Femur (tissue), 1 donor: ENCODE data around the gene ZBED4.
"Not testable (repeated sequence)": the region's sequence is repeated elsewhere in the genome, so short reads cannot be mapped to it uniquely, and the experiment has no call there.

Experiments
- DNase-seq: peaks from one replicate; pipeline ENCODE4 v3.0.0-alpha.2; 2017

The ZBED4 gene

GRCh38 chr22:49827853-49828598 lies 25.6 kb upstream of the ZBED4 start, which contains the start of gene BRD1:
Gene BRD1, minus strand, starts transcription at chr22:49827873. Its CDS starts 3,556 bp downstream, at chr22:49824317.
- DNase-seq = peak; percentile 64

GRCh38 chr22:49828599-49828965 lies 25.1 kb upstream of the ZBED4 start:
- DNase-seq = no peak

GRCh38 chr22:49829044-49829853 lies 24.4 kb upstream of the ZBED4 start:
- DNase-seq = no peak

GRCh38 chr22:49833340-49834007 lies 20.2 kb upstream of the ZBED4 start:
- no peak for DNase-seq

- no peak for DNase-seq
Measured at GRCh38 chr22:49838771-49839717, 14.6 kb upstream of the ZBED4 start.

- DNase-seq = no peak
Measured at GRCh38 chr22:49845241-49845640, 8.4 kb upstream of the ZBED4 start.

GRCh38 chr22:49845666-49846459 lies 7.8 kb upstream of the ZBED4 start:
- no peak for DNase-seq

GRCh38 chr22:49847751-49848689 lies 5.6 kb upstream of the ZBED4 start:
- DNase-seq = no peak

GRCh38 chr22:49848690-49849160 lies 4.9 kb upstream of the ZBED4 start:
- no peak for DNase-seq

- no peak for DNase-seq
Measured at GRCh38 chr22:49849161-49850020, 4.3 kb upstream of the ZBED4 start.

- no peak for DNase-seq
Measured at GRCh38 chr22:49850021-49850911, 3.4 kb upstream of the ZBED4 start.

- DNase-seq = no peak
Measured at GRCh38 chr22:49850959-49851802, 2.5 kb upstream of the ZBED4 start.

GRCh38 chr22:49852568-49852897 lies 1.1 kb upstream of the ZBED4 start:
- DNase-seq = not testable (repeated sequence)

GRCh38 chr22:49853981-49854831 lies 562 bp downstream of the ZBED4 start:
- DNase-seq = peak; percentile 47

GRCh38 chr22:49855251-49855911 lies 1.7 kb downstream of the ZBED4 start:
- no peak for DNase-seq

GRCh38 chr22:49856343-49856742 lies 2.7 kb downstream of the ZBED4 start:
- no peak for DNase-seq
